ENCODE data around the gene IL36RN.

Gene IL36RN

DNA sequence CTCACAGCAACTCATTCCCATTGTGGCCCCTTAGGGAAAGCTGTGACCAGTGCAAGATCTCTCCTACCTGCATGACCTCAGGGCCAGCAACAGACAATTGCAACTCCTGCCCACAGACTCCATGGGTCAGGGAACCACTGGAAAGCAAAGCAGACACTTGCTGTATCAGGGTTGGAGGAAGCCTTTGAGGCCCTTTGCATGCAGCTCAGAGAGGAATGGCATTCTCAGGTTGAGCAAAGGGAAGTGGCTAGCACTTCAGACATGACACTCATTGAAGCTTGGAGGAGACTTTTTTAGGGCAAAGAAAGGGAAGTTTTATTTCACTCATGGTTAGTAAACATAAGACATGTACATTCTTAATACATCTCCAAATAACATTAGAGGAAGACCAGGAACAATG, 30.9 kb downstream of the IL36RN start:
- Histone ChIP-seq H3K9me2 (replicated peaks; ENCODE audit: insufficient read depth, low read length) (no peaks in the 10 kb centered on the region), H3K4me1 (ENCODE audit: low read length) (no peaks in the 10 kb centered on the region), H3K4me3 (ENCODE audit: low read length) (no peak overlapping the region), H4K20me1 (ENCODE audit: insufficient read depth, low read length) (no peaks in the 10 kb centered on the region), H3K4me2 (ENCODE audit: low read depth, low read length) (no peak overlapping the region), H3K9me3 (replicated peaks; ENCODE audit: insufficient read depth, low read length) (no peaks in the 10 kb centered on the region), H3K27ac (ENCODE audit: low read length) (no peak overlapping the region), H3K27me3 (replicated peaks; ENCODE audit: insufficient read depth, low read length) (no peaks in the 10 kb centered on the region), H3K9ac (ENCODE audit: low read length) (no peak overlapping the region), H3K79me2 (ENCODE audit: low read length) (no peaks in the 10 kb centered on the region), H2AFZ (ENCODE audit: low read length) (no peak overlapping the region), H3F3A (ENCODE audit: insufficient read depth, low read length) (no peaks in the 10 kb centered on the region), H3K36me3 (replicated peaks; ENCODE audit: insufficient read depth, low read length) (no peaks in the 10 kb centered on the region)
- DNase-seq, result no peak
- TF ChIP-seq, protein P1, sequence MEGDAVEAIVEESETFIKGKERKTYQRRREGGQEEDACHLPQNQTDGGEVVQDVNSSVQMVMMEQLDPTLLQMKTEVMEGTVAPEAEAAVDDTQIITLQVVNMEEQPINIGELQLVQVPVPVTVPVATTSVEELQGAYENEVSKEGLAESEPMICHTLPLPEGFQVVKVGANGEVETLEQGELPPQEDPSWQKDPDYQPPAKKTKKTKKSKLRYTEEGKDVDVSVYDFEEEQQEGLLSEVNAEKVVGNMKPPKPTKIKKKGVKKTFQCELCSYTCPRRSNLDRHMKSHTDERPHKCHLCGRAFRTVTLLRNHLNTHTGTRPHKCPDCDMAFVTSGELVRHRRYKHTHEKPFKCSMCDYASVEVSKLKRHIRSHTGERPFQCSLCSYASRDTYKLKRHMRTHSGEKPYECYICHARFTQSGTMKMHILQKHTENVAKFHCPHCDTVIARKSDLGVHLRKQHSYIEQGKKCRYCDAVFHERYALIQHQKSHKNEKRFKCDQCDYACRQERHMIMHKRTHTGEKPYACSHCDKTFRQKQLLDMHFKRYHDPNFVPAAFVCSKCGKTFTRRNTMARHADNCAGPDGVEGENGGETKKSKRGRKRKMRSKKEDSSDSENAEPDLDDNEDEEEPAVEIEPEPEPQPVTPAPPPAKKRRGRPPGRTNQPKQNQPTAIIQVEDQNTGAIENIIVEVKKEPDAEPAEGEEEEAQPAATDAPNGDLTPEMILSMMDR (IDR thresholded peaks at IDR 0.05; ENCODE audit: low read length), result no peak
- TF ChIP-seq EZH2 (optimal IDR thresholded peaks at IDR 0.05; ENCODE audit: low read depth, low read length) (no peak), EZH2phosphoT487 (IDR thresholded peaks at IDR 0.05; ENCODE audit: low read length) (no peak)

DNA sequence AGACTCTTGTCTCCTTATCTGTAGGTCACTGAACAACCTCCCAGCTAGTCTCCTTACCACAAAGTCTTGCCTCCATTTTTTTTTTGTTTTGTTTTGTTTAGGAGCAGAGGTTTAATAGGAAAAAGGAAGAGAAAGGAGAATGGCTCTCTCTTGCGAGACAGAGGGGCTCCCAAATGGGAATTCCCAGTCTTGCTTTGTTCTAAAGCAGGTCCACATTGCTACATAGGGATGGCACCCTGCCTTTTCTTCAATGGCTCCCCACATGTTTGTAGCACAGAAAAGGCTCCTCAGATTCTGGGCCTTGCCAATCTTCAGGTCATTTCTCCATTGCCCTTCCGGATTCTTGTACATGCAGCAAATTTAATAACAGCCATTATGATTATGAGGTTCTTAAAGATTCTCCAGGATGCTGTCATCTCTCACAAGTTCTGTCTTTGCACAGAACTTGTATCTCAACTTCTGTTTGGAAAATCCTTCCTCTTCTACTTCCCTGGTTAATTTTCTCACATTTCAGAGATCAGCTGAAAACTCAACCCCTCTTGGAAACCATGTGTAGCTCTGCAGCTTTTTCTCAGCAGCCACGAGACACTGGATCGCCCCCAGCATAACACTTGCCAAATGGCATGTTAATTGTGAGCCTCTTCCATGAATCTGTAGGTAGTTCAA, 32.4 kb downstream of the IL36RN start:
- H2AFZ ChIP-seq (ENCODE audit: low read length), result no peak overlapping the region
- no peak overlapping the region for H3K27ac ChIP-seq (ENCODE audit: low read length)
- H3K9me3 ChIP-seq (replicated peaks; ENCODE audit: insufficient read depth, low read length), result no peaks in the 10 kb centered on the region
- no peaks in the 10 kb centered on the region for H3K9me2 ChIP-seq (replicated peaks; ENCODE audit: insufficient read depth, low read length)
- H3K4me3 ChIP-seq (ENCODE audit: low read length), result no peak overlapping the region
- DNase-seq, result no peak
- no peaks in the 10 kb centered on the region for H3K27me3 ChIP-seq (replicated peaks; ENCODE audit: insufficient read depth, low read length)
- H3K4me2 ChIP-seq (ENCODE audit: low read depth, low read length), result no peak overlapping the region
- no peaks in the 10 kb centered on the region for H3K36me3 ChIP-seq (replicated peaks; ENCODE audit: insufficient read depth, low read length)
- H3K79me2 ChIP-seq (ENCODE audit: low read length), result no peaks in the 10 kb centered on the region
- TF ChIP-seq EZH2 (optimal IDR thresholded peaks at IDR 0.05; ENCODE audit: low read depth, low read length) (no peak), EZH2phosphoT487 (IDR thresholded peaks at IDR 0.05; ENCODE audit: low read length) (no peak)
- TF ChIP-seq, protein P1 (IDR thresholded peaks at IDR 0.05; ENCODE audit: low read length), result no peak
- no peaks in the 10 kb centered on the region for H3F3A ChIP-seq (ENCODE audit: insufficient read depth, low read length)
- no peak overlapping the region for H3K9ac ChIP-seq (ENCODE audit: low read length)
- no peaks in the 10 kb centered on the region for H3K4me1 ChIP-seq (ENCODE audit: low read length)
- no peaks in the 10 kb centered on the region for H4K20me1 ChIP-seq (ENCODE audit: insufficient read depth, low read length)

DNA sequence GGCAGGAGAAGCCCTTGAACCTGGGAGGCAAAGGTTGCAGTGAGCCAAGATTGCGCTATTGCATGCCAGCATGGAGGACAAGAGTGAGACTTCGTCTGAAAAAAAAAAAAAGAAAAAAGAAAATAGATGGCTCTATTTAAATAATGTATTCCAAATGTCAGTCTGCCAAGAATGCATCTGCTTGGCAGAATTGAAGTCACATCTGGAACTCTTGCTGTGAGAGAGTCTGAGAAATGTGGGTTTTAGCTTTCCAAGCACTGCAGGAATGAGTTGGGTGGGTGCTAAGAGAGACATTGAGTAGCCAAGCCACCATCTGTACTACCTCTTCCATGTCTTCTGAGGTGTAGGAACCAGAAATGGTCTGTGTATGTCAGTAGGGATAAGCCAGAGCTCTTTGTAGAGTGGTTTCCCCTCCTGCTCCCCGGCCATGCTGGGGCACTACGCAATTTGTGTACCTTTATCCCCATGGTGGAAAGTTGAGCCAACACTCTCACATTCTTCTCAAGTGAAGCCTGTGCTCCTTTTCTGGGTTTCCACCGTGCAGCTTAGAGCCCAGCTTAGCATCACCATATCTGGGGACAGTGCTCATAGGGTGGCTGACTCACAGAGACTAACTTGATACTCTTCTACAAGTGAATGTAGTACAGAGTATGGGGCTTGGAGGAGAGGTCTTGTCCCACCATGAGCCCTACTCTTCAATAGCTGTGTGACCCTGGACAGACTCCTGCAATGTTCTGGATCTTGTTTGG, 34.0 kb downstream of the IL36RN start:
- TF ChIP-seq EZH2 (optimal IDR thresholded peaks at IDR 0.05; ENCODE audit: low read depth, low read length), result no peak
- TF ChIP-seq, protein P1 (IDR thresholded peaks at IDR 0.05; ENCODE audit: low read length), result no peak
- TF ChIP-seq EZH2phosphoT487 (IDR thresholded peaks at IDR 0.05; ENCODE audit: low read length), result no peak
- Histone ChIP-seq H3K4me1 (ENCODE audit: low read length) (no peaks in the 10 kb centered on the region), H3F3A (ENCODE audit: insufficient read depth, low read length) (no peaks in the 10 kb centered on the region), H3K9ac (ENCODE audit: low read length) (no peak overlapping the region), H3K27me3 (replicated peaks; ENCODE audit: insufficient read depth, low read length) (no peaks in the 10 kb centered on the region), H3K9me3 (replicated peaks; ENCODE audit: insufficient read depth, low read length) (no peaks in the 10 kb centered on the region), H3K79me2 (ENCODE audit: low read length) (no peaks in the 10 kb centered on the region), H3K27ac (ENCODE audit: low read length) (no peak overlapping the region), H3K9me2 (replicated peaks; ENCODE audit: insufficient read depth, low read length) (no peaks in the 10 kb centered on the region), H3K36me3 (replicated peaks; ENCODE audit: insufficient read depth, low read length) (no peaks in the 10 kb centered on the region), H4K20me1 (ENCODE audit: insufficient read depth, low read length) (no peaks in the 10 kb centered on the region), H3K4me2 (ENCODE audit: low read depth, low read length) (no peak overlapping the region), H3K4me3 (ENCODE audit: low read length) (no peak overlapping the region), H2AFZ (ENCODE audit: low read length) (no peak overlapping the region)
- no peak for DNase-seq

Measured in MM.1S (cell line).